Kidney (tissue), 14 donors: ENCODE measurements around the gene NBAS. TPM values are rescaled to one million over a fixed set of nuclear protein-coding genes. Genes with fewer than 3 reads are reported as not detected.

ENCODE experiments used
- DNase-seq, 5 donors: peaks; one replicate each; pipeline ENCODE4 v3.0.0-alpha.2; 2013 to 2020
- FAIRE-seq: peaks from 2 replicates; lab custom pipeline; 2012; peaks lifted over from hg19 to GRCh38; lab: Jason Lieb, UNC
- H3K27ac ChIP-seq, 2 donors: one replicate each; pipeline ENCODE4 v1.7.0; 2013; ENCODE audit warnings: low read depth in 2 of 2, low read length in 2 of 2, inconsistent platforms in 1 of 2
- H3K27me3 ChIP-seq: one replicate; pipeline ENCODE4 v1.7.1; 2013; ENCODE audit warnings: low read length, inconsistent platforms; ENCODE audit not compliant: control insufficient read depth, insufficient read depth
- H3K36me3 ChIP-seq, 3 donors: one replicate each; pipeline versions ENCODE4 v1.7.0 to v1.7.1; 2013; ENCODE audit warnings: low read length in 3 of 3, control low read depth in 1 of 3, inconsistent platforms in 1 of 3; ENCODE audit not compliant: insufficient read depth in 3 of 3, control insufficient read depth in 2 of 3
- H3K4me1 ChIP-seq, 3 donors: one replicate each; pipeline versions ENCODE4 v1.7.0 to v1.7.1; 2013; ENCODE audit warnings: low read length in 3 of 3, inconsistent platforms in 1 of 3, low read depth in 1 of 3; ENCODE audit not compliant: control insufficient read depth in 2 of 3, insufficient read depth in 2 of 3
- H3K4me3 ChIP-seq, 3 donors: one replicate each; pipeline versions ENCODE4 v1.7.0 to v1.8.1; 2013; ENCODE audit warnings: low read length in 3 of 3, control low read depth in 1 of 3, inconsistent platforms in 1 of 3
- H3K9ac ChIP-seq, 3 donors: one replicate each; pipeline versions ENCODE4 v1.7.0 to v1.7.1; 2013; ENCODE audit warnings: low read length in 3 of 3, control low read depth in 1 of 3, inconsistent platforms in 1 of 3
- H3K9me3 ChIP-seq, 3 donors: one replicate each; pipeline versions ENCODE4 v1.7.0 to v1.7.1; 2013; ENCODE audit warnings: low read length in 3 of 3, control low read depth in 1 of 3, inconsistent platforms in 1 of 3; ENCODE audit not compliant: control insufficient read depth in 2 of 3, insufficient read depth in 1 of 3
- CTCF ChIP-seq: IDR thresholded peaks from 3 replicates; pipeline ENCODE4 v1.5.1; 2012; ENCODE audit warnings: mild to moderate bottlenecking, moderate library complexity, borderline replicate concordance; ENCODE audit not compliant: insufficient read depth; ENCODE audit errors: extremely low read depth
- intact Hi-C: fragments of 100-400 bp; cut with DNase I; formaldehyde crosslinking; loops from one replicate; pipeline ENCODE4 v1.11.1; 2022
- polyA plus RNA-seq: library from polyadenylated mRNA; stranded (reverse); fragments of 350-450 nt; fragmentation: Illumina TruSeq; extraction: RNeasy Lipid Tissue Mini Kit (QIAGEN cat#74804); gene quantifications from one replicate; pipeline ENCODE4 v1.2.3, GENCODE V29; 2014; ENCODE audit warnings: low read depth, low replicate concordance; ENCODE audit not compliant: insufficient read depth
- total RNA-seq: library from RNA; stranded (reverse); fragmentation: NEBNext Ultra II Directional; extraction: Animal tissue kit (Norgen Biotek cat#: 25700); gene quantifications from one replicate; pipeline ENCODE4 v1.2.1, GENCODE V29; 2021
- donor health status: control.
- donor health status: control.
- donor health status: control.
- donor health status: control.
- donor health status: control.
- donor health status: DM: yes; HTN: yes; CAD: no.
- donor health status: Normal renal cell carcinoma (clear cell type).

Gene NBAS
- total and polyA plus RNA-seq, 2 donors from 2014 or later: 40.8 to 44.2 TPM

- H3K27me3 ChIP-seq: no peaks in the 10 kb centered on the region
- H3K36me3 ChIP-seq: peaks cover 0 to 11% (median 4%) of the 10 kb centered on the region in 3 donors
- no peaks in the 10 kb centered on the region for H3K4me1 ChIP-seq
- intact Hi-C loops: no loop called here
- no peak for FAIRE-seq
- no peak for DNase-seq
- TF ChIP-seq CTCF: no peak
- H3K9ac ChIP-seq: no peak overlapping the region
- H3K27ac ChIP-seq: no peak overlapping the region
- H3K4me3 ChIP-seq: no peak overlapping the region
- no peaks in the 10 kb centered on the region for H3K9me3 ChIP-seq
Measured at GRCh38 chr2:15481000-15481399, 80.1 kb downstream of the NBAS start.

- H3K4me1 ChIP-seq: no peaks in the 10 kb centered on the region
- no peak for DNase-seq
- H3K4me3 ChIP-seq: no peak overlapping the region
- TF ChIP-seq CTCF: no peak
- intact Hi-C loops: no loop called here
- peaks cover 0 to 11% (median 4%) of the 10 kb centered on the region in 3 donors for H3K36me3 ChIP-seq
- FAIRE-seq: no peak
- no peak overlapping the region for H3K9ac ChIP-seq
- no peaks in the 10 kb centered on the region for H3K27me3 ChIP-seq
- no peak overlapping the region for H3K27ac ChIP-seq
- H3K9me3 ChIP-seq: no peaks in the 10 kb centered on the region
Measured at GRCh38 chr2:15480552-15480951, 80.6 kb downstream of the NBAS start.

- no peak overlapping the region for H3K9ac ChIP-seq
- no peak for TF ChIP-seq CTCF
- peaks cover 0 to 16% (median 0%) of the 10 kb centered on the region in 3 donors for H3K36me3 ChIP-seq
- no peaks in the 10 kb centered on the region for H3K4me1 ChIP-seq
- H3K9me3 ChIP-seq: no peaks in the 10 kb centered on the region
- FAIRE-seq (no peak), DNase-seq (no peak)
- intact Hi-C loops: no loop called here
- H3K27ac ChIP-seq: no peak overlapping the region
- no peak overlapping the region for H3K4me3 ChIP-seq
- no peaks in the 10 kb centered on the region for H3K27me3 ChIP-seq
Measured at GRCh38 chr2:15472876-15473275, 88.3 kb downstream of the NBAS start.

GRCh38 chr2:15472133-15472532 lies 89.0 kb downstream of the NBAS start:
- intact Hi-C loops: no loop called here
- Histone ChIP-seq H3K27me3 (no peaks in the 10 kb centered on the region), H3K9ac (no peak overlapping the region), H3K9me3 (no peaks in the 10 kb centered on the region), H3K4me1 (no peaks in the 10 kb centered on the region), H3K27ac (no peak overlapping the region), H3K36me3 (peaks cover 0 to 16% (median 0%) of the 10 kb centered on the region in 3 donors), H3K4me3 (no peak overlapping the region)
- no peak for TF ChIP-seq CTCF
- DNase-seq (no peak), FAIRE-seq (no peak)
